Neuronal stem cell (in vitro differentiated cells): ENCODE results near the gene RNF149.
"Not testable (repeated sequence)": the region's sequence is repeated elsewhere in the genome, so short reads cannot be mapped to it uniquely, and the experiment has no call there.

ENCODE experiments used
- DNase-seq: peaks from one replicate; pipeline ENCODE4 v3.0.0-alpha.2; 2013; ENCODE audit warnings: low spot score
- H2AFZ ChIP-seq: one replicate; pipeline ENCODE4 v1.6.1; 2013; ENCODE audit warnings: mild to moderate bottlenecking, low read length, inconsistent platforms
- H2AK5ac ChIP-seq: 2 replicates; pipeline ENCODE4 v1.6.1; 2013; ENCODE audit warnings: low read depth, mild to moderate bottlenecking, inconsistent platforms, low read length, moderate library complexity, mixed read lengths
- H2BK120ac ChIP-seq: 2 replicates; pipeline ENCODE4 v1.6.1; 2013; ENCODE audit warnings: low read depth, mild to moderate bottlenecking, inconsistent platforms, low read length, moderate library complexity, mixed read lengths
- H2BK12ac ChIP-seq: one replicate; pipeline ENCODE4 v1.6.1; 2013; ENCODE audit warnings: low read length, inconsistent platforms
- H2BK15ac ChIP-seq: 2 replicates; pipeline ENCODE4 v1.6.1; 2013; ENCODE audit warnings: mild to moderate bottlenecking, low read length, inconsistent platforms, mixed read lengths
- H2BK5ac ChIP-seq: one replicate; pipeline ENCODE4 v1.6.1; 2013; ENCODE audit warnings: inconsistent platforms, mild to moderate bottlenecking, low read length, moderate library complexity
- H3K14ac ChIP-seq: one replicate; pipeline ENCODE4 v1.6.1; 2013; ENCODE audit warnings: low read length, inconsistent platforms
- H3K18ac ChIP-seq: 2 replicates; pipeline ENCODE4 v1.6.1; 2013; ENCODE audit warnings: low read length, inconsistent platforms
- H3K23ac ChIP-seq: 2 replicates; pipeline ENCODE4 v1.6.1; 2013; ENCODE audit warnings: low read depth, mild to moderate bottlenecking, mixed read lengths, low read length, inconsistent platforms; ENCODE audit not compliant: poor library complexity
- H3K27ac ChIP-seq: replicated peaks from 3 replicates; pipeline ENCODE4 v1.5.1; 2013; ENCODE audit warnings: low read length, inconsistent platforms
- H3K27me3 ChIP-seq, 3 experiments: 2 replicates each; pipeline ENCODE4 v1.6.1; 2013; ENCODE audit warnings: low read length in 3 of 3, mild to moderate bottlenecking in 2 of 3, inconsistent platforms in 1 of 3, low read depth in 1 of 3, mixed read lengths in 1 of 3, moderate library complexity in 1 of 3; ENCODE audit not compliant: control insufficient read depth in 3 of 3, insufficient read depth in 3 of 3
- H3K36me3 ChIP-seq, 2 donors: replicated peaks in 1 of 2; 2 replicates each; pipeline ENCODE4 v1.6.1; 2013; ENCODE audit warnings: low read length in 2 of 2; ENCODE audit not compliant: control insufficient read depth in 2 of 2, insufficient read depth in 2 of 2
- H3K4ac ChIP-seq: 2 replicates; pipeline ENCODE4 v1.6.1; 2013; ENCODE audit warnings: inconsistent platforms, mild to moderate bottlenecking, low read length, moderate library complexity
- H3K4me1 ChIP-seq, 2 donors: 1 replicate in 1 of 2; 2 replicates in 1 of 2; pipeline ENCODE4 v1.6.1; 2013; ENCODE audit warnings: low read length in 2 of 2, low read depth in 1 of 2; ENCODE audit not compliant: control insufficient read depth in 2 of 2, insufficient read depth in 1 of 2
- H3K4me2 ChIP-seq: one replicate; pipeline ENCODE4 v1.6.1; 2013; ENCODE audit warnings: mild to moderate bottlenecking, low read length, inconsistent platforms; ENCODE audit not compliant: insufficient read depth, poor library complexity, severe bottlenecking
- H3K4me3 ChIP-seq, 2 donors: 2 replicates each; pipeline ENCODE4 v1.5.1; 2013; ENCODE audit warnings: low read length in 2 of 2, mild to moderate bottlenecking in 2 of 2, inconsistent platforms in 1 of 2, moderate library complexity in 1 of 2
- H3K79me1 ChIP-seq: one replicate; pipeline ENCODE4 v1.6.1; 2013; ENCODE audit warnings: low read depth, mild to moderate bottlenecking, inconsistent platforms, low read length, moderate library complexity
- H3K9ac ChIP-seq: one replicate; pipeline ENCODE4 v1.6.1; 2013; ENCODE audit warnings: mild to moderate bottlenecking, low read depth, low read length, inconsistent platforms; ENCODE audit not compliant: poor library complexity
- H3K9me3 ChIP-seq, 2 donors: replicated peaks in 1 of 2; 2 replicates each; pipeline versions ENCODE3 to v1.6.1; 2013; ENCODE audit warnings: low read length in 2 of 2, mild to moderate bottlenecking in 2 of 2, inconsistent platforms in 1 of 2, low read depth in 1 of 2, mixed read lengths in 1 of 2, moderate library complexity in 1 of 2; ENCODE audit not compliant: control insufficient read depth in 2 of 2, insufficient read depth in 1 of 2
- H4K8ac ChIP-seq: one replicate; pipeline ENCODE4 v1.6.1; 2013; ENCODE audit warnings: low read depth, mild to moderate bottlenecking, inconsistent platforms, low read length, moderate library complexity
- H4K91ac ChIP-seq: one replicate; pipeline ENCODE4 v1.6.1; 2013; ENCODE audit warnings: low read length, low read depth, mild to moderate bottlenecking, inconsistent platforms; ENCODE audit not compliant: poor library complexity
- WGBS, 2 donors: extraction: QIAGEN DNeasy Blood & Tissue Kit; methylation state at CpG; one replicate each; pipeline ENCODE4 v1.1.7; 2013; ENCODE audit warnings: missing lambda C conversion rate in 2 of 2, mixed read lengths in 1 of 2; ENCODE audit not compliant: insufficient read length in 2 of 2, insufficient replicate concordance in 1 of 2; ENCODE audit errors: extremely low coverage in 2 of 2; 5-methylcytosine and 5-hydroxymethylcytosine counted together

Gene RNF149

GRCh38 chr2:101235956-101236355, 72.5 kb downstream of the RNF149 start:
- not testable (repeated sequence) for H4K91ac ChIP-seq, H3K27ac ChIP-seq, H2BK15ac ChIP-seq, H3K18ac ChIP-seq, H3K4ac ChIP-seq, H3K4me2 ChIP-seq, H3K14ac ChIP-seq, H2AFZ ChIP-seq, H3K27me3 ChIP-seq, H4K8ac ChIP-seq, H2BK12ac ChIP-seq, DNase-seq, H3K36me3 ChIP-seq, H3K79me1 ChIP-seq, H3K9ac ChIP-seq, H2BK5ac ChIP-seq, H3K4me1 ChIP-seq, H3K4me3 ChIP-seq, H3K9me3 ChIP-seq, H2BK120ac ChIP-seq, H3K23ac ChIP-seq, H2AK5ac ChIP-seq
- WGBS, 2 donors = no CpG with 5 or more reads among the region's 1 CpG

GRCh38 chr2:101234169-101234938, 74.1 kb downstream of the RNF149 start:
- Histone ChIP-seq H2BK12ac (no peak overlapping the region), H3K9ac (no peak overlapping the region), H2AK5ac (no peak overlapping the region), H3K4me2 (no peak overlapping the region), H3K14ac (no peak overlapping the region), H4K91ac (no peak overlapping the region), H3K27me3 (no peaks in the 10 kb centered on the region), H3K36me3 (no peaks in the 10 kb centered on the region), H4K8ac (no peak overlapping the region), H3K9me3 (no peaks in the 10 kb centered on the region), H3K4me1 (peaks cover 0 to 1% of the 10 kb centered on the region in 2 donors), H3K4ac (no peak overlapping the region), H3K18ac (no peak overlapping the region), H3K79me1 (no peaks in the 10 kb centered on the region), H3K23ac (no peak overlapping the region), H3K4me3 (no peak overlapping the region), H3K27ac (no peak overlapping the region), H2BK15ac (no peak overlapping the region), H2BK5ac (no peak overlapping the region), H2BK120ac (no peak overlapping the region), H2AFZ (no peak overlapping the region)
- no peak for DNase-seq
- WGBS, 2 donors = no CpG with 5 or more reads among the region's 12 CpGs

- Histone ChIP-seq H4K91ac (no peak overlapping the region), H3K36me3 (no peaks in the 10 kb centered on the region), H2BK5ac (no peak overlapping the region), H3K27ac (no peak overlapping the region), H3K27me3 (no peaks in the 10 kb centered on the region), H2BK120ac (no peak overlapping the region), H2AK5ac (no peak overlapping the region), H2AFZ (no peak overlapping the region), H3K4ac (no peak overlapping the region), H3K4me1 (peaks cover 0 to 1% of the 10 kb centered on the region in 2 donors), H3K9me3 (no peaks in the 10 kb centered on the region), H2BK15ac (no peak overlapping the region), H3K9ac (no peak overlapping the region), H3K79me1 (no peaks in the 10 kb centered on the region), H3K23ac (no peak overlapping the region), H3K14ac (no peak overlapping the region), H3K4me2 (no peak overlapping the region), H2BK12ac (no peak overlapping the region), H3K4me3 (no peak overlapping the region), H3K18ac (no peak overlapping the region), H4K8ac (no peak overlapping the region)
- WGBS, 2 donors = no CpG with 5 or more reads among the region's 6 CpGs
- DNase-seq = no peak
Measured at GRCh38 chr2:101232770-101233169, 75.7 kb downstream of the RNF149 start.

GRCh38 chr2:101231937-101232730, 76.4 kb downstream of the RNF149 start:
- H3K9ac ChIP-seq = no peak overlapping the region
- WGBS, 2 donors = no CpG with 5 or more reads among the region's 6 CpGs
- no peak overlapping the region for H2BK15ac ChIP-seq
- H3K79me1 ChIP-seq = no peaks in the 10 kb centered on the region
- no peak overlapping the region for H3K4ac ChIP-seq
- H3K4me2 ChIP-seq = no peak overlapping the region
- no peak for DNase-seq
- H2BK5ac ChIP-seq = no peak overlapping the region
- no peak overlapping the region for H2AK5ac ChIP-seq
- H2AFZ ChIP-seq = no peak overlapping the region
- H3K4me3 ChIP-seq = no peak overlapping the region
- peaks cover 0 to 1% of the 10 kb centered on the region in 2 donors for H3K4me1 ChIP-seq
- H3K23ac ChIP-seq = no peak overlapping the region
- no peak overlapping the region for H2BK120ac ChIP-seq
- no peak overlapping the region for H3K14ac ChIP-seq
- no peak overlapping the region for H2BK12ac ChIP-seq
- no peaks in the 10 kb centered on the region for H3K27me3 ChIP-seq
- H4K8ac ChIP-seq = no peak overlapping the region
- no peak overlapping the region for H3K27ac ChIP-seq
- H3K36me3 ChIP-seq = no peaks in the 10 kb centered on the region
- H4K91ac ChIP-seq = no peak overlapping the region
- no peak overlapping the region for H3K18ac ChIP-seq
- H3K9me3 ChIP-seq = no peaks in the 10 kb centered on the region
